ENCODE results near the gene POLG.

DNA sequence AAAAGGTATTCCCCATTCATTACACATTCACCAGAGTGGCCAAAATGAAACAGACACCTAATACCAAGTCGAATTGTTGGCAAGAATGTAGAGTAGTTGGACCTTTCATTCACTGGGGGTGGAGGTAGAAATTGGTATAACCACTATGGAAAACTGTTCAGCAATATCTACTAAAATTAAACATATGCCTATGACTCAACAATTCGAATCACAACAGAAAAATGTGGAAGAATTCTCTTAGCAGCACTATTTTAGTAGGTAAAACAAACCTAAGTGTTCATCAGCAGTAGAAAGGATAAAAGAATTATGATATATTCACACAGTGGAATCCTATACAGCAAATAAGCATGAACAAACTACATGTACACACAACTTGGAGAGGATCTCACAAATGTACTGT is 30.6 kb downstream of the POLG start:
- TF ChIP-seq POLR2AphosphoS5 (IDR thresholded peaks at IDR 0.05; ENCODE audit: low read depth, low read length) (no peak), TAF1 (IDR thresholded peaks at IDR 0.05; ENCODE audit: borderline replicate concordance, low read depth, low read length) (no peak), POLR2A (IDR thresholded peaks at IDR 0.05; ENCODE audit: low read depth, low read length) (no peak)

Measured in GM12892 (cell line).